IPS-18c (cell line): ENCODE data around the gene P2RY14.

Source experiments
- H3K4me3 ChIP-seq: 2 replicates; pipeline ENCODE4 v1.7.0; 2013; ENCODE audit warnings: low read depth, mild to moderate bottlenecking, low read length, moderate library complexity; ENCODE audit not compliant: insufficient read depth
- H3K9me3 ChIP-seq: one replicate; pipeline ENCODE4 v1.6.1; 2013; ENCODE audit warnings: mild to moderate bottlenecking, low read length, moderate library complexity; ENCODE audit not compliant: control insufficient read depth, insufficient read depth

Gene P2RY14

GRCh38 chr3:151206201-151206600 lies 72.1 kb downstream of the P2RY14 start:
- H3K4me3 ChIP-seq, result no peak overlapping the region
- no peaks in the 10 kb centered on the region for H3K9me3 ChIP-seq

DNA sequence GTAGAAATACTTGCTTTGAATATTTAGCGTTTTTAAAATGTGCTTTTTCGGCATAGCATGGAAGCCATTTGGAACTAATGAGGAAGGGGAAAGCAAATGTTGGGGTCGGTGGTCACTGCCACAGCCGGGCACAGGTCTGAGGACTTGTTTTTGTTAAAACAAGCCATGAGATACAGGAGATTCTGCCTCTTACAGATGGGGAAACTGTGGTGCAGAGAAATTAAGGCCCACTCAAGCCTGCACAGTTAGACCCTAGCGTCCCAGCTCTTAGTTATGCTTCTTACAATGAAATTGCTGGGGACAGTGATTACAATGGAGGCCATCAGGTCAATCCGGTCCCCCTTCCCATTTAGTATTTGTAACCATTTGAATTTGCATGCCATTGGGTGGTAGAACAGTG lies 72.9 kb downstream of the P2RY14 start:
- H3K4me3 ChIP-seq, result no peak overlapping the region
- no peaks in the 10 kb centered on the region for H3K9me3 ChIP-seq

GRCh38 chr3:151204530-151205402 lies 73.6 kb downstream of the P2RY14 start:
- Histone ChIP-seq H3K9me3 (no peaks in the 10 kb centered on the region), H3K4me3 (no peak overlapping the region)

- no peak within 1 kb of the TSS for H3K4me3 ChIP-seq
Observed at GRCh38 chr3:151203051-151203420, 75.3 kb downstream of the P2RY14 start, which contains the start of gene GPR171. Gene GPR171, minus strand, starts transcription at chr3:151203216. Its CDS starts 3,830 bp downstream, at chr3:151199386.

GRCh38 chr3:151201051-151201730 lies 77.2 kb downstream of the P2RY14 start:
- H3K4me3 ChIP-seq, result no peak overlapping the region
- no peaks in the 10 kb centered on the region for H3K9me3 ChIP-seq

More at GRCh38 chr3:151203051-151203420, 75.3 kb downstream of the P2RY14 start, which contains the start of gene GPR171:
- H3K9me3 ChIP-seq, result no peaks in the 10 kb centered on the region

- no peak overlapping the region for H3K4me3 ChIP-seq
- H3K9me3 ChIP-seq, result no peaks in the 10 kb centered on the region
Observed at GRCh38 chr3:151200586-151200985, 77.8 kb downstream of the P2RY14 start.

DNA sequence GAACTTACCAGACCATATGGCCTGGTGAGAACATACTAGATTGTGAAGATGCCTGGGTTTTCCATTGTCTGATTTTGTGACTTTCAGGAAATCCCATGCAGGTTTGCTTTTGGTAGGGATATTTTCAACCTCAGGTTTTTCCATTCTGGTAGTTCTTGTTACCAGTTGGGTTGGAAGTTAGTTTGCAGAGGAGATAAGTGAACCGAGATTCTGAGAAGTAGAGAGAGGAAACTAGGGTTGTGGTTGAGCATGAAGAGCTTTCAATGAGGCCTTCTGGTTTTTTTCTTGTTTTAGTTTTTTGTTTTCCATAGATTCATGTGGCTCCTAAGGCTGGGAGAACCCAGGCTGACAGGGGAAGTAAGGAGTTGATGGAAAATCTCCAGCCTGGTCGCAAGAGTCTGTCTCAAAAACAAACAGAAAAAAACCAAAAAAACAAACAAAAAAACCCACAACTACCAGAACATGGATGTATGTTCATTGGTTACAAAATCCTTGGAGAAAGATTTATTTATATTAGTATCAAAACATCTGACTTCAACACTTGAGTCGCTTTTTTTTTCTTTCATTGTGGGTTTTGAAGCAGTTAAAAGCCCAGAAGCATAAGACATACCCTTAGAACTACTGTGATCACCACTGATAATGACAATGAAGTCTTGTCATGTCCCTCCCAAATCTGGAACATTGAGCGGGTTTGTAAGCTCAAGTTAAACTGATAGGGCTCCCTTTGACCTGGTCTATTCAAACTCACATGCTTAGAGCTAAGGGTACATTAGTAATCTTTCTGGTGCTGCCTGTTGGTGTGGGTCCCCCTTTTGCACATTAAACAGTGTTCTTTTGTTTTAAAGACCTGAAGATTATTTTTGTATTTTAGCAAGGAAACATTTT lies 78.5 kb downstream of the P2RY14 start:
- Histone ChIP-seq H3K4me3 (no peak overlapping the region), H3K9me3 (no peaks in the 10 kb centered on the region)

GRCh38 chr3:151198849-151199248 lies 79.5 kb downstream of the P2RY14 start:
- H3K4me3 ChIP-seq, result no peak overlapping the region

GRCh38 chr3:151197981-151198767 lies 80.2 kb downstream of the P2RY14 start:
- Histone ChIP-seq H3K9me3 (no peaks in the 10 kb centered on the region), H3K4me3 (no peak overlapping the region)

More at GRCh38 chr3:151198849-151199248, 79.5 kb downstream of the P2RY14 start:
- no peaks in the 10 kb centered on the region for H3K9me3 ChIP-seq

- Histone ChIP-seq H3K4me3 (no peak overlapping the region), H3K9me3 (no peaks in the 10 kb centered on the region)
Observed at GRCh38 chr3:151197228-151197627, 81.1 kb downstream of the P2RY14 start.

GRCh38 chr3:151196434-151196833 lies 81.9 kb downstream of the P2RY14 start:
- no peaks in the 10 kb centered on the region for H3K9me3 ChIP-seq
- H3K4me3 ChIP-seq, result no peak overlapping the region

GRCh38 chr3:151195826-151196225 lies 82.5 kb downstream of the P2RY14 start:
- H3K4me3 ChIP-seq, result no peak overlapping the region
- H3K9me3 ChIP-seq, result no peaks in the 10 kb centered on the region

DNA sequence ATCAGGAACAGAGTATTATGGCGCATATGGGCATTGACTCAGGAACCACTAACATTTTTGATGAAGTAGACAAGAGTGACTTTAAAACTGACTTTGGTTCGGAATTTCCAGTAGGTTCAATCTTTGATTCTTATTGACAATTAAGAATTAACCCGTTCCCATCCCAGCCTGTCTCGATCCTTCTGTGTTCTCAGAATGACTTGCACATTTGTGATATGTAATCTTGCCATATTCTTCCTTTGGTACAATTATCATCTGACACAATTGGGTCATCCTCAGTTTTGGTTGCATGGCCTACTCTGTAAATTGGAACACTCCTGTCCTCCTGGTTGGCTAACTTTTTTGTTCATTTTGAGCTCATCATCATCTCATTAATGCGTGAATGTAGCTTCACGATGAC lies 85.8 kb downstream of the P2RY14 start:
- Histone ChIP-seq H3K9me3 (no peaks in the 10 kb centered on the region), H3K4me3 (no peak overlapping the region)

- Histone ChIP-seq H3K4me3 (no peak overlapping the region), H3K9me3 (no peaks in the 10 kb centered on the region)
Observed at GRCh38 chr3:151191095-151191494, 87.2 kb downstream of the P2RY14 start.

DNA sequence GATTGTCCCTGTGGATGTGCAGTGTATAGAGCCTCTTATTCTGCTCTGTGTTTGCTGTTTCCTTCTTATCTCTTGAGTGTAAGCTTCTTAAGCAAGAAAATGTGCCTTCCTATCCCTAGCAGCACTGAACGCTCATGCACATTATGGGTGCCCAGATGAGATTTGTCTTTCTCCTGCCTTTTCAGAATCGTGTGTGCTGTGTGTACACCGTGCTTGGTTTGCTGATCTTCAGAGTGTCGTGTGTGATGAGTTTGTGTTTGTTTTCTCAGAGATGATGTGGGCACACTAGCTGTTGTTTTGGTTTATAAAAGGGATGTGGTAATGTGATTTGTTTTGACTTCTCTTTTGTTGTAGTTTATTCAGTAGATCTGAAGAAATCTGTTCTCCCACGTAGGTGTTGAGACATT lies 95.1 kb downstream of the P2RY14 start:
- Histone ChIP-seq H3K9me3 (no peaks in the 10 kb centered on the region), H3K4me3 (no peak overlapping the region)

- H3K4me3 ChIP-seq, result no peak overlapping the region
Observed at GRCh38 chr3:151182349-151183079, 95.8 kb downstream of the P2RY14 start.

More at GRCh38 chr3:151182349-151183079, 95.8 kb downstream of the P2RY14 start:
- H3K9me3 ChIP-seq, result no peaks in the 10 kb centered on the region
